CD14-positive monocyte (primary cell): ENCODE data around the gene TOR1A. TPM values are rescaled to one million over a fixed set of nuclear protein-coding genes. Genes with fewer than 3 reads are reported as not detected.
"Not testable (repeated sequence)": the region's sequence is repeated elsewhere in the genome, so short reads cannot be mapped to it uniquely, and the experiment has no call there.

Experiments
- DNase-seq, 3 donors: peaks; one replicate each; pipeline ENCODE4 v3.0.0-alpha.2; 2011 to 2022
- H2AFZ ChIP-seq: 2 replicates; pipeline ENCODE4 v1.6.0; 2012; ENCODE audit warnings: mild to moderate bottlenecking, low read depth, low read length, inconsistent platforms; ENCODE audit not compliant: insufficient read depth, poor library complexity, severe bottlenecking
- H3K27ac ChIP-seq, 2 donors: 1 replicate in 1 of 2; 2 replicates in 1 of 2; pipeline ENCODE4 v1.5.1; 2012 to 2013; ENCODE audit warnings: low read length in 2 of 2, control low read depth in 1 of 2, inconsistent platforms in 1 of 2, low read depth in 1 of 2, mild to moderate bottlenecking in 1 of 2
- H3K27me3 ChIP-seq, 2 donors: one replicate each; pipeline versions ENCODE4 v1.6.0 to v1.6.1; 2011 to 2013; ENCODE audit warnings: low read length in 2 of 2; ENCODE audit not compliant: control insufficient read depth in 2 of 2, insufficient read depth in 2 of 2
- H3K36me3 ChIP-seq, 2 donors: replicated peaks in 1 of 2; 1 replicate in 1 of 2; 2 replicates in 1 of 2; pipeline versions ENCODE4 v1.5.1 to v1.6.1; 2012 to 2013; ENCODE audit warnings: low read length in 2 of 2, control low read depth in 1 of 2, inconsistent platforms in 1 of 2, mild to moderate bottlenecking in 1 of 2; ENCODE audit not compliant: insufficient read depth in 2 of 2, control insufficient read depth in 1 of 2
- H3K4me1 ChIP-seq, 2 donors: 1 replicate in 1 of 2; 2 replicates in 1 of 2; pipeline versions ENCODE4 v1.5.1 to v1.6.1; 2012 to 2013; ENCODE audit warnings: low read length in 2 of 2, control low read depth in 1 of 2, inconsistent platforms in 1 of 2, mild to moderate bottlenecking in 1 of 2, moderate library complexity in 1 of 2; ENCODE audit not compliant: insufficient read depth in 2 of 2, control insufficient read depth in 1 of 2
- H3K4me2 ChIP-seq: replicated peaks from 2 replicates; pipeline ENCODE3; 2012; ENCODE audit warnings: low read length, moderate library complexity, mild to moderate bottlenecking; ENCODE audit not compliant: poor library complexity, severe bottlenecking; ENCODE audit errors: extremely low read depth
- H3K4me3 ChIP-seq, 3 experiments: fragments of 200-600 bp in 1 of 3; sonication (generic) in 1 of 3; replicated peaks in 1 of 3; 1 replicate in 2 of 3; 2 replicates in 1 of 3; pipeline ENCODE4 v1.5.1; 2011 to 2013; ENCODE audit warnings: low read length in 3 of 3, mild to moderate bottlenecking in 3 of 3, control low read depth in 2 of 3, low read depth in 2 of 3, inconsistent platforms in 1 of 3, moderate library complexity in 1 of 3
- H3K79me2 ChIP-seq: 2 replicates; pipeline ENCODE4 v1.6.0; 2012; ENCODE audit warnings: mild to moderate bottlenecking, control low read depth, inconsistent platforms, low read length, moderate library complexity; ENCODE audit not compliant: insufficient read depth
- H3K9ac ChIP-seq: 2 replicates; pipeline ENCODE4 v1.6.0; 2017; ENCODE audit warnings: low read length, mild to moderate bottlenecking; ENCODE audit not compliant: insufficient read depth, poor library complexity, severe bottlenecking
- H3K9me3 ChIP-seq, 2 donors: replicated peaks in 1 of 2; 1 replicate in 1 of 2; 2 replicates in 1 of 2; pipeline versions ENCODE4 v1.5.1 to v1.6.1; 2012 to 2013; ENCODE audit warnings: low read length in 2 of 2, control low read depth in 1 of 2; ENCODE audit not compliant: control insufficient read depth in 1 of 2, insufficient read depth in 1 of 2
- H4K20me1 ChIP-seq: 2 replicates; pipeline ENCODE4 v1.6.0; 2012; ENCODE audit warnings: mild to moderate bottlenecking, low read length, control low read depth, moderate library complexity; ENCODE audit not compliant: insufficient read depth
- H3K27ac Mint-ChIP-seq, 7 donors: one replicate each; pipeline ENCODE4 v1.8.0; 2020; ENCODE audit warnings: mild to moderate bottlenecking in 7 of 7, mixed read lengths in 7 of 7, moderate library complexity in 6 of 7, inconsistent platforms in 2 of 7
- H3K27me3 Mint-ChIP-seq, 3 donors: one replicate each; pipeline ENCODE4 v1.8.0; 2021 to 2022; ENCODE audit warnings: low read depth in 3 of 3, mild to moderate bottlenecking in 3 of 3, mixed read lengths in 3 of 3, moderate library complexity in 3 of 3, inconsistent platforms in 1 of 3
- H3K36me3 Mint-ChIP-seq, 2 donors: one replicate each; pipeline ENCODE4 v1.8.0; 2020; ENCODE audit warnings: mixed read lengths in 2 of 2, inconsistent platforms in 1 of 2, mild to moderate bottlenecking in 1 of 2
- H3K4me1 Mint-ChIP-seq: one replicate; pipeline ENCODE4 v1.8.0; 2020; ENCODE audit warnings: mild to moderate bottlenecking, mixed read lengths
- H3K4me3 Mint-ChIP-seq, 2 donors: one replicate each; pipeline ENCODE4 v1.8.0; 2020; ENCODE audit warnings: mild to moderate bottlenecking in 2 of 2, mixed read lengths in 2 of 2, moderate library complexity in 1 of 2
- H3K9me3 Mint-ChIP-seq, 7 donors: one replicate each; pipeline ENCODE4 v1.8.0; 2020 to 2022; ENCODE audit warnings: mixed read lengths in 7 of 7, mild to moderate bottlenecking in 6 of 7, moderate library complexity in 6 of 7, inconsistent platforms in 2 of 7
- CTCF ChIP-seq: fragments of 200-600 bp; IDR thresholded peaks from one replicate; pipeline ENCODE4 v1.8.0; 2022; ENCODE audit warnings: antibody characterized with exemption, mild to moderate bottlenecking
- WGBS: methylation state at CpG from one replicate; pipeline ENCODE4 v1.1.5; 2013; ENCODE audit warnings: missing lambda C conversion rate; ENCODE audit not compliant: insufficient coverage; 5-methylcytosine and 5-hydroxymethylcytosine counted together
- intact Hi-C, 2 donors: fragments of 100-400 bp; cut with micrococcal nuclease; formaldehyde crosslinking; loops; one replicate each; pipeline versions ENCODE4 v1.15.0 to v1.15.1; 2023
- polyA plus RNA-seq, 3 donors: library from polyadenylated mRNA; depleted of rRNA in 1 of 3; unstranded in 2 of 3; stranded (reverse) in 1 of 3; fragments of 300-500 nt in 2 of 3; fragments of >200 nt in 1 of 3; fragmentation: Illumina TruSeq in 2 of 3; gene quantifications; 1 replicate in 2 of 3; 2 replicates in 1 of 3; pipeline ENCODE4 v1.2.3, GENCODE V29; 2012 to 2021

Gene TOR1A
- polyA plus RNA-seq, 3 donors: 41.2 to 95.3 (median 89.6) TPM

- no peak overlapping the region for H2AFZ ChIP-seq
- H3K9ac ChIP-seq: no peak overlapping the region
- TF ChIP-seq CTCF: no peak
- H3K4me3 Mint-ChIP-seq: no peak overlapping the region
- peaks cover 7 to 13% of the 10 kb centered on the region in 2 donors for H3K4me1 ChIP-seq
- H3K4me1 Mint-ChIP-seq: peaks cover 15% of the 10 kb centered on the region
- DNase-seq: no peak
- no peaks in the 10 kb centered on the region for H4K20me1 ChIP-seq
- H3K27me3 Mint-ChIP-seq: peaks cover 17 to 24% (median 22%) of the 10 kb centered on the region in 3 donors
- intact Hi-C loops: loop anchor here (2.0 to 10.0 kb wide), 2 partner anchors 59 to 651 kb away; no protein-coding TSS in a partner anchor
- no peak overlapping the region for H3K4me2 ChIP-seq
- H3K36me3 ChIP-seq: no peaks in the 10 kb centered on the region
- no peaks in the 10 kb centered on the region for H3K36me3 Mint-ChIP-seq
- H3K27me3 ChIP-seq: no peaks in the 10 kb centered on the region
- H3K27ac Mint-ChIP-seq: no peak overlapping the region
- no peaks in the 10 kb centered on the region for H3K9me3 ChIP-seq
- no peaks in the 10 kb centered on the region for H3K79me2 ChIP-seq
- H3K4me3 ChIP-seq: no peak overlapping the region
- no peak overlapping the region for H3K27ac ChIP-seq
- H3K9me3 Mint-ChIP-seq: peaks cover 0 to 1% (median 0%) of the 10 kb centered on the region in 7 donors
- WGBS: no CpG with 5 or more reads among the region's 1 CpG
Observed at GRCh38 chr9:129785866-129786265, 38.1 kb downstream of the TOR1A start.

GRCh38 chr9:129784970-129785369 is 39.0 kb downstream of the TOR1A start:
- 73% methylated on average over 9 of the region's 11 CpGs for WGBS
- intact Hi-C loops: loop anchor here (2.0 to 10.0 kb wide), 2 partner anchors 58 to 650 kb away; no protein-coding TSS in a partner anchor
- H3K27me3 Mint-ChIP-seq: peaks cover 17 to 26% (median 20%) of the 10 kb centered on the region in 3 donors

More at GRCh38 chr9:129784970-129785369, 39.0 kb downstream of the TOR1A start:
- not testable (repeated sequence) for H3K4me2 ChIP-seq, H3K27ac ChIP-seq, H3K27me3 ChIP-seq, H2AFZ ChIP-seq, H3K79me2 ChIP-seq, H3K9me3 ChIP-seq, H3K9ac ChIP-seq, H3K36me3 ChIP-seq, DNase-seq, H3K4me3 ChIP-seq, H3K9me3 Mint-ChIP-seq, H3K36me3 Mint-ChIP-seq, H4K20me1 ChIP-seq, H3K4me3 Mint-ChIP-seq
- H3K27ac Mint-ChIP-seq: peak overlapping the region in 1 of 7 donors; percentile 41
- H3K4me1 ChIP-seq: peaks cover 16 to 19% of the 10 kb centered on the region in 2 donors
- H3K4me1 Mint-ChIP-seq: peaks cover 21% of the 10 kb centered on the region
